ENCODE measurements around the gene AGO3. TPM values are rescaled to one million over a fixed set of nuclear protein-coding genes. Genes with fewer than 3 reads are reported as not detected.
"Not testable (repeated sequence)": the region's sequence is repeated elsewhere in the genome, so short reads cannot be mapped to it uniquely, and the experiment has no call there.

Gene AGO3
- total RNA-seq, 2 experiments from 2014 or later: 26.1 to 29.8 TPM

GRCh38 chr1:35971601-35972000 lies 40.7 kb downstream of the AGO3 start:
- ChIA-PET POLR2A (no interaction called here), CTCF (no interaction called here)

GRCh38 chr1:35972631-35973030 lies 41.7 kb downstream of the AGO3 start:
- POLR2A ChIA-PET, CTCF ChIA-PET: not testable (repeated sequence)

GRCh38 chr1:35980090-35980489 lies 49.2 kb downstream of the AGO3 start:
- ChIA-PET CTCF (no interaction called here), POLR2A (no interaction called here)

- CTCF ChIA-PET: no interaction called here
- POLR2A ChIA-PET: no interaction called here
Measured at GRCh38 chr1:35988237-35988636, 57.3 kb downstream of the AGO3 start.

- ChIA-PET CTCF (no interaction called here), POLR2A (interaction anchor here (0.6 kb wide), 1 partner anchor 50 kb away, joined by 3 read pairs; no protein-coding TSS in a partner anchor)
Measured at GRCh38 chr1:36006941-36007500, 76.1 kb downstream of the AGO3 start.

- ChIA-PET CTCF (interaction anchor here (0.8 kb wide), 1 partner anchor 125 kb away, joined by 3 read pairs; no protein-coding TSS in a partner anchor), POLR2A (no interaction called here)
Measured at GRCh38 chr1:36007741-36008140, 76.8 kb downstream of the AGO3 start.

GRCh38 chr1:36008546-36009197 lies 77.8 kb downstream of the AGO3 start:
- CTCF ChIA-PET: interaction anchor here (0.8 kb wide), 1 partner anchor 126 kb away, joined by 3 read pairs; no protein-coding TSS in a partner anchor
- POLR2A ChIA-PET: no interaction called here

GRCh38 chr1:36014722-36015220 lies 83.9 kb downstream of the AGO3 start:
- ChIA-PET POLR2A (no interaction called here), CTCF (no interaction called here)

- ChIA-PET CTCF (interaction anchor here (0.6 kb wide), 1 partner anchor 147 kb away, joined by 3 read pairs; no protein-coding TSS in a partner anchor), POLR2A (no interaction called here)
Measured at GRCh38 chr1:36016686-36017085, 85.8 kb downstream of the AGO3 start.

- POLR2A ChIA-PET: no interaction called here
- CTCF ChIA-PET: interaction anchor here (0.9 kb wide), 1 partner anchor 50 kb away, joined by 4 read pairs; no protein-coding TSS in a partner anchor
Measured at GRCh38 chr1:36023098-36023769, 92.3 kb downstream of the AGO3 start.

GRCh38 chr1:36024024-36024423 lies 93.1 kb downstream of the AGO3 start:
- POLR2A ChIA-PET: not testable (repeated sequence)
- CTCF ChIA-PET: interaction anchor here (0.6 to 0.9 kb wide), 2 partner anchors 49 to 145 kb away, joined by 3 to 4 read pairs; no protein-coding TSS in a partner anchor

GRCh38 chr1:36024847-36025246 lies 93.9 kb downstream of the AGO3 start:
- ChIA-PET POLR2A (no interaction called here), CTCF (no interaction called here)

GRCh38 chr1:36027766-36028165 lies 96.9 kb downstream of the AGO3 start:
- CTCF ChIA-PET: interaction anchor here (0.6 kb wide), 1 partner anchor 43 kb away, joined by 3 read pairs; no protein-coding TSS in a partner anchor
- POLR2A ChIA-PET: no interaction called here

- POLR2A ChIA-PET: no interaction called here
- CTCF ChIA-PET: no interaction called here
Measured at GRCh38 chr1:36031441-36031840, 100.5 kb downstream of the AGO3 start.

- CTCF ChIA-PET: no interaction called here
- POLR2A ChIA-PET: no interaction called here
Measured at GRCh38 chr1:36034692-36035091, 103.8 kb downstream of the AGO3 start.

GRCh38 chr1:36035154-36035553 lies 104.2 kb downstream of the AGO3 start:
- ChIA-PET POLR2A (no interaction called here), CTCF (no interaction called here)

GRCh38 chr1:36040238-36040637 lies 109.3 kb downstream of the AGO3 start:
- ChIA-PET POLR2A (no interaction called here), CTCF (no interaction called here)

- ChIA-PET CTCF (no interaction called here), POLR2A (no interaction called here)
Measured at GRCh38 chr1:36051821-36052220, 120.9 kb downstream of the AGO3 start.

- ChIA-PET POLR2A (interaction anchor here (0.5 kb wide), 1 partner anchor 189 kb away, joined by 3 read pairs; no protein-coding TSS in a partner anchor), CTCF (interaction anchor here (1.0 kb wide), 1 partner anchor 231 kb away, joined by 3 read pairs; no protein-coding TSS in a partner anchor)
Measured at GRCh38 chr1:36053978-36054377, 123.1 kb downstream of the AGO3 start.

- ChIA-PET POLR2A (no interaction called here), CTCF (interaction anchor here (0.6 kb wide), 1 partner anchor 112 kb away, joined by 6 read pairs; no protein-coding TSS in a partner anchor)
Measured at GRCh38 chr1:36055706-36056105, 124.8 kb downstream of the AGO3 start.

GRCh38 chr1:36062315-36062714 lies 131.4 kb downstream of the AGO3 start:
- ChIA-PET POLR2A (no interaction called here), CTCF (interaction anchor here (0.7 kb wide), 1 partner anchor 141 kb away, joined by 4 read pairs; no protein-coding TSS in a partner anchor)
